GM08714 (cell line): Measurements from ENCODE around the gene CEBPB.
"Not testable (repeated sequence)": the region's sequence is repeated elsewhere in the genome, so short reads cannot be mapped to it uniquely, and the experiment has no call there.

Source experiments
- H3K4me3 ChIP-seq: fragments of 200-500 bp; sonication (Bioruptor generic); 2 replicates; pipeline ENCODE4 v1.5.1; 2014; ENCODE audit warnings: mild to moderate bottlenecking, low read length, inconsistent platforms
- ZNF274 ChIP-seq: IDR thresholded peaks from 2 replicates; pipeline ENCODE4 v1.6.1; 2012; ENCODE audit warnings: mild to moderate bottlenecking, low read depth, low read length

The CEBPB gene

DNA sequence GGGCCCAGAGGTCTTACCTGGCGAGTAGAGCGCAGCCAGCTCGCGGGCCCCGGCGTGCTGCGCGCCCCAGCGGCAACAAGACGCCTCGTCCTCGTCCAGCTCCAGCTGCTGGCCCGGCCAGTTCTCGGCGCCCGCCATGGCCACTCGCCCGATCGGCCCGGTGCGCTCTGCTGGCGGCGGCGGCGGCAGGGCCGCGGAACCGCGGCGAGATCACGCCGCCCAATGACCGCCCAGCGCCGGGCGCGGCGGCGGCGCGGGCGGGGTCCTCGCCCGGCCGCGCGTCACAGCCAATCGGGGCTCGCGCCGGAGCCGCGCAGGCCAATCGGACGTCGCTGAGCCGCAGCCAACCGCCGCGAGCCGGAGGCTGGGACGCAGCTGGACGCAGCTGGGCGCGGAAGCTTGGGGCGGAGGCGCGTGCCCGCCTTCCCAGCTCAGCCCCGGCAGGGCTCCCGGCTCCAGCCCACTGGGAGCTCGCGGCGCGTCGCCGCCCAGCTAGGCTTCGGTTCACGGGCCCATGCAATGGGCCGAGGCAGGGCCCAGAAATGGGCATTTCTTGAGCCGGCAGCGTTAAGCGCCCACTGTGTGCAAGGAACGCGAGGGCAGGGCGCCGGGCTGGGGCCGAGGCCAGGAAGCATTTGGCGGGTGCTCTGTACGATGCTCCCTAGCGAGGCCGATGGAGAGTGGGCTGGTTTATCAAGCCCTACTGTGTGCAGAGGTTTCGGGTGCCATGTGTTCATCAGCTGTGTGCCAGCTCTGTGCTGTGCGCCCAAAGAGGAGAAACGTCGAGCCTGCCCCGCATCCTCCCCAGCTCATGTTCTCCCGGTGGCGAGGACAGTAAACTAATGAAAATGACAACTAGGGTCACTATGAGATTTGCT lies 36.9 kb upstream of the CEBPB start, which contains the start of gene PEDS1:
Gene PEDS1 (minus strand): TSS at position 224 of the 878 bp plus-strand sequence. CDS start 86 bp downstream, at position 138.
- no peak for TF ChIP-seq ZNF274
- H3K4me3 ChIP-seq = peak within 1 kb of the TSS; percentile 70

- not testable (repeated sequence) for H3K4me3 ChIP-seq
These were observed 29.1 kb upstream of the CEBPB start for GRCh38 chr20:50161494-50161893.

- TF ChIP-seq ZNF274 = no peak
- H3K4me3 ChIP-seq = no peak overlapping the region
These were observed 26.9 kb upstream of the CEBPB start for GRCh38 chr20:50163570-50164317.

- no peak for TF ChIP-seq ZNF274
- peak overlapping the region; percentile 3; the same call in 1 of the 2 replicates for H3K4me3 ChIP-seq
These were observed 24.7 kb upstream of the CEBPB start for GRCh38 chr20:50165684-50166554.

DNA sequence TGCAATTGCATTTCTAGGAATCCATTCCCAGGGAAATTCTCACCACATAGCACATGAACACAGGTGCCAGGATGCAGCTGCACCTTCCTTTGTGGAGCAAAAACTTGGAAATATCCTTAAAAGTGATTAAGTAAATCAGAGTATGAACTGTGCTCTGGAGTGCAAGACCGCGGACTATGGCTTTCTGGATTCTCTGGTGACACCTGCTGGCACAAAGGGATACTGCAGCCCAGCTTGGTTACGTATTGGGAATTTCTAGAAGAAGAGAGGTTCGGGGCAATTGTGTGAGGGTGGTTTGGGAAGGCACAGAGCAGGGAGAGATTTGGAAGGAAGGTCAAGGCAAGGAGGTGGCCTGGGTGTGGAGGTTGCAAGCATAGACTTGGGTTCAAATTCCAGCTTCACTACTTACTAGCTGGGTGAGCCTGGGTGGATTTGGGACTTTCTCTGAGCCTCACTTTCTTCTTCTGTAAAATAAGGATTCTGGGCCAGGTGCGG lies 21.3 kb upstream of the CEBPB start:
- no peak for TF ChIP-seq ZNF274
- no peak overlapping the region for H3K4me3 ChIP-seq

DNA sequence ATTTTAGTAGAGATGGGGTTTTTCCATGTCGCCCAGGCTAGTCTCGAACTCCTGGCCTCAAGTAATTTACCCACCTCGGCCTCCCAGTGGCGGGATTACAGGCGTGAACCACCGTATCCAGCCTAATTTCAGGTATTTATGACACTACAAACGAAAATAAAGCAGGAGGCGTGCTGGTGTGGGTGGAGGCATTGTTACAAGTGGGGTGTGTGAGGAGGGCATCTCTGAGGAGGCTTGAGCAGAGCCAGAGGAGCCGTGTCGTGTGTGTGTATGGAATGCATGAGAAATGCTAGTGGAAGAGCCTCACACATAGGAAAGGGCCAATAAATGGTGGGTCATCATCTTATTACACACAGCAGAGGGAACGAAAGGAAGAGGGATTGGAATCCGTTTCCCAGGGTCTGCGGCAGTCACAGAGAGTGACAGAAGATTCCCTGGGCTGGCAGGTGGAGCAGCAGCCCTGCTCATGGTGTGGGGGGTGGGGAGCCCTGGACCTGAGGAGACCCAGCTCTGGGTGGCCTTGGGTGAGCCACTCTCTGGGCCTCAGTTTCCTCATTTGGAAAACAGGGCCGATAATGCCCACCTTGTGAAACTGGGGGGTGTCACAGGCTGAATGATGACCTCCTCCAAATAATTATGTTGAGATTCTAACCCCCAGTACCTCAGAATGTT lies 19.9 kb upstream of the CEBPB start:
- H3K4me3 ChIP-seq = no peak overlapping the region
- TF ChIP-seq ZNF274 = no peak

DNA sequence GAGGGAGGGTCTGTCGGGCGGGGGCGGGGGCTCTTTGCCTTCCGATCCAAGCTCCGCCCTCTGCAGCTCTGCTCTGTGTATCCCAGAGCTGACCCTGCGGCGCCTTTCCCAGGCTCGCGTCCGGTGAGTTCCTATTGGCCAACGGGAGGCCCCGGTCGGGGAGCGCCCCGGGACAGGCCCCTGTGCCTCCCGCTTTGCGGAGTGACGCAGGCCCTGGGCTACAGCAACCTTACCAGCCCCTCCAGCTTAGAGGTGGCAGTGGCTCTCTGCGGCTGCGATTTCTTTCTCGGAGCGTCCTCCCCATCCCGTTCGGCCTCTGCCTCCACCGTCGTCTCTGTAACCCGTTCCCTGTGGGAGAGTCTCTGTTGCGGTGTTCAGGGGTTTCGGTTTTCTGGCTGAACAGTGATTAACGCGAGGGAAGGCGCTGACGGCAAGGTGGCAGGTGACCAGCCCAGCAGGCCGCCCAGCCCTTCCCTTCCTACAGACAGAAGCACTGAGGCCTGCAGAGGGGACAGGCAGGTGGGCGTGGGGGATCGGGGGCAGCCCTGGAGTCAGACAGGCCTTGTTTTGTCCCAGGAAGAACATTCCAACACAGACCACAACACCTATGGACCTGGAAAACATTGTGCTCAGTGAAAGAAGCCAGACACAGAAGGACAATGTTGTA lies 18.1 kb upstream of the CEBPB start:
- no peak overlapping the region; the same call in 1 of the 2 replicates for H3K4me3 ChIP-seq
- TF ChIP-seq ZNF274 = no peak

GRCh38 chr20:50174456-50174855 lies 16.2 kb upstream of the CEBPB start:
- no peak overlapping the region for H3K4me3 ChIP-seq
- TF ChIP-seq ZNF274 = no peak

- no peak overlapping the region for H3K4me3 ChIP-seq
- TF ChIP-seq ZNF274 = no peak
These were observed 14.4 kb upstream of the CEBPB start for GRCh38 chr20:50175938-50176933.

GRCh38 chr20:50178672-50179071 lies 12.0 kb upstream of the CEBPB start:
- not testable (repeated sequence) for H3K4me3 ChIP-seq

DNA sequence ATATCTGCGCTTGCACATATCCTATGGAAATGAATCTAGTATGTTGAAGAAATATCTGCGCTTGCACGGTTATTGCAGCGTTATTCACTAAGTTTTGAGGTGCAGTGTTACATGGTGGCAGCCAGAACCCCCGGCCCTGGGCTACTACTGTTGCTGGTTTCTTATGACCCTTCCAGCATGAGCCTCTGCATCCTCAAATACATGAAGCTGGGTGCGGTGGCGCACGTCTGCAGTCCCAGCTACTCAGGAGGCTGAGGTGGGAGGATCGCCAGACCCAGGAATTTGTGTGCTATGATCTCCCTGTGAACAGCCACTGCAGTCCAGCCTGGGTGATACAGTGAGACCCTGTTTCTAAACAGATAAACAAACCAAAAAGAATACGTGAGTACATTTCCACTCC lies 9.3 kb upstream of the CEBPB start:
- no peak for TF ChIP-seq ZNF274
- no peak overlapping the region for H3K4me3 ChIP-seq

DNA sequence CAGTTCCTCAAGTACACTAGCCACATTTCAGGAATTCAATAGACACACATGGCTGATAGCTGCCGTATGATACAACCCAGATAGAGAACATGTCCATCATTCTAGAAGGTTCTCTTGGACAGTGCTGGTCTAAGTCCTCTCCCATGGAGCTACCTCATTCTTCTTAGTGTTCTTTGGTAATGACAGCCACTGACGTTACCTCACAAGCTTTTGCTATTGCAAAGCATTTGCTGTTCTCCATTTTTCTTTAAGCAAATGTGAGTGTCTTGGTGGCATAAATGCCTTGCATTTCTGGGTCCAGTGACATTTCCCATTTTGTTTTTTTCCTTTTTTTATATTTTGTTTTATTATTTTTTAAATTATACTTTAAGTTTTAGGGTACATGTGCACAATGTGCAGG lies 8.3 kb upstream of the CEBPB start:
- TF ChIP-seq ZNF274 = no peak

More for the DNA sequence above, 8.3 kb upstream of the CEBPB start:
- H3K4me3 ChIP-seq = no peak overlapping the region
